Measurements from ENCODE around the gene MTR.
"Not testable (repeated sequence)": the region's sequence is repeated elsewhere in the genome, so short reads cannot be mapped to it uniquely, and the experiment has no call there.

MTR gene

DNA sequence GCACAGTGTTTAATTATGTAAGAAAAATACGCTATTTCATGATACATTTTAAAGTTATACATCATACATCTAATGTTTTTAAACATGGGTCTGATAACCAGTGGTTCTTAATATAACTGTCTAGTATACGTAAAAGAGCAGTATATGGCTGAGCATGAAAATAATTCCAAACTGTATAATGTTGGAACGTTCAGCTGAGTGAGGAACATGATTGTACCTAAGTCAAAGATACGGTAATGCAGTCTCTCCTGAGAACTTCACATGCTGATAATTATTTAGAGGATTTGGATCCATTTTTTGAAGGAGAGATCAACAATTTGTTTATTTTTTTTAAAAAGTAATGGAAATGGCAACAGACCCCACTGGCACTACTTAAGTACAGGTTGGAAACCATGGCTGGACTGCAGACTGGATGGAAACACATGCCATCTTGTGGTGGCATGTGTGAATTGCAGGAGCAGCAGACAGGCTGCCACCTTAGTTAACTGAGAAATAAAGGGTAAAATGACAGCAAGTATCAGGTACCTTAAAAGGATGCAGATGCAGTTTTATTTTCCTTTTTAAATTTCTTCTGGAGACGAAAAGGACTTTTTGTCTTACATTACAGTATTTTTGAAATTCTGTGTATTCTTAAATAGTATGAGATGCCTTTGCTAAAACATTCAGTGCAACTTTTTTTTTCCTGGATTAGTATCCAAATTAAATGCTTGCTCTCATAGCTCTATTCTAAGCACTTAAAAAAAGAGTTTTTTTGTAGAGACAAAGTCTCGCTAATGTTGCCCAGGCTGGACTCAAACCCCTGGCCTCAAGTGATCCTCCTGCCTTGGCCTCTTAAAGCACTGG is 73.8 kb downstream of the MTR start:
- peak; percentile 50 for DNase-seq

GRCh38 chr1:236869911-236870310 is 74.8 kb downstream of the MTR start:
- no peak for DNase-seq

DNA sequence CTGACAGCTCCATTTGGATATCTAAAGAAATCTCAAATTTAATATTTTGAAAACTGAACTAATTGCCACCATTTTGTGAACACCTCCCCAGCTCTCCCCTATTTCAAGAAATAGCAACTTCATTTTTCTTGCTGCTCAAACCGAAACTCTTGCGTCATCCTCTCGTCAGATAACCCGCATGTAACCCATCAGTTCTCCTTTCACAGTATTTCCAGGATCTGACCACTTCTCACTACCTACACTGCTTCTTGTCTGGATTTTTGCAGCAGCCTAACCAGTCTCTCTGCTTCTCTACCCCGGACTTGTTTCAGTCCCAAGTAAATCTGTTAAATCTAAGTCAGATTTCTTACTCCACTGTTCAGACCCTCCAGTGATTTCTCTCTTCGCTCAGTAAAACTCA is 75.6 kb downstream of the MTR start:
- no peak for DNase-seq

GRCh38 chr1:236872075-236872666 is 77.1 kb downstream of the MTR start:
- no peak for DNase-seq

GRCh38 chr1:236875975-236876374 is 80.9 kb downstream of the MTR start:
- DNase-seq, result peak; percentile 15

- DNase-seq, result no peak
Measured at GRCh38 chr1:236877661-236878060, 82.6 kb downstream of the MTR start.

GRCh38 chr1:236880209-236880608 is 85.1 kb downstream of the MTR start:
- no peak for DNase-seq

DNA sequence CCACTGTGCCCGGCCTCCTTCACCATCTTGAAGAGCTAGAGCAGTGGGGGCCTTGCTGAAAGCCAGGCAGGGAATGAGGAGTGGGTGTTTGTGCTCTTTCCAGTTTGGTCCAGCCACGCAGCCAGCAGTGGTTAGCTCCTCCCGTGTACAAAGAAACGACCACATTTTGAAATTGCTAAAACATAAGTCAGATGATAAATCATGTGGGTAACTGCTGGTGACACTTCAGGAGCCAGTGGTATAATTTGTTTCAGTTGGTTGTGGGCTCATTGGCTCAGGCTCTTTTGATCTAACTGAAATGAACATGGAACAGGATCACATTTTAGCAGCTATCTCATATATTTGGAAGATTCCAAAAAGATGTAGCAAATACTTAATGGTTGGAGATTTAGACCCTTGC is 87.6 kb downstream of the MTR start:
- DNase-seq, result peak; percentile 18

DNA sequence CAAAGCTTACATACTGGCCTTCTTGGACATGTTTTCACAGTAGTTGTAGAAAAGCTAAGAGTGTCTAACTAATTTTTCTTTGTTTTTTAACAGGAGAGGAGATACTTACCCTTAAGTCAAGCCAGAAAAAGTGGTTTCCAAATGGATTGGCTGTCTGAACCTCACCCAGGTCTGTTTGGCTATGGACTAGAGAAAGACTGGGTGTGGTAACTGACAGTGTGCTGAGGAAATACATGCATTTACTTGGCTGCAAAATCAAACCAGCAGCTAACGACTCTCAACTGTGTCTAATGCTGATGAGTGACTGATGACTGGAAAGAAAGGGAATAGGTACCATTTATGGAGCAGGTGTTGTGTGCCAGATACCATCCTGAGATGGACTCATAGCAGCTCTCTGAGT is 91.1 kb downstream of the MTR start:
- DNase-seq, result no peak

DNA sequence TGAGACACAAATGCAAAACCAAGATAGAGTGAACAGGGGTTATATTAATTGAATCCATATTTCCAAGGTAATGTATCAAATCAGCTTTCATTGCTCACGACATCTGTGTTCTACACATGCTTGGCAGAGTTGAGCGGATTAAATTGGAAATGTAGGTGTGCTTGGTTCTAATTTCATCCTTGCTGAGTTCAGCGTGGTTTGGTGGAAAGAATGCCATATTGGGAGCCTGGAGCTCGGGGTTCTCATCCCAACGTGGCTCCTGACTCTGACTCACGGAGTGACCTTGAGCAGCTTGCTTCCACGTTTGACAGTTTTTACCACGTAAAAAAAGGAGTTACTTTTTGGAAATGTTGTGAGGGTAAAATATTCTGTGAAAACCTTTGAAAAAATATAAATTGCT is 92.0 kb downstream of the MTR start:
- no peak for DNase-seq

GRCh38 chr1:236888126-236888525 is 93.0 kb downstream of the MTR start:
- DNase-seq, result no peak

- no peak for DNase-seq
Measured at GRCh38 chr1:236888903-236889302, 93.8 kb downstream of the MTR start.

DNA sequence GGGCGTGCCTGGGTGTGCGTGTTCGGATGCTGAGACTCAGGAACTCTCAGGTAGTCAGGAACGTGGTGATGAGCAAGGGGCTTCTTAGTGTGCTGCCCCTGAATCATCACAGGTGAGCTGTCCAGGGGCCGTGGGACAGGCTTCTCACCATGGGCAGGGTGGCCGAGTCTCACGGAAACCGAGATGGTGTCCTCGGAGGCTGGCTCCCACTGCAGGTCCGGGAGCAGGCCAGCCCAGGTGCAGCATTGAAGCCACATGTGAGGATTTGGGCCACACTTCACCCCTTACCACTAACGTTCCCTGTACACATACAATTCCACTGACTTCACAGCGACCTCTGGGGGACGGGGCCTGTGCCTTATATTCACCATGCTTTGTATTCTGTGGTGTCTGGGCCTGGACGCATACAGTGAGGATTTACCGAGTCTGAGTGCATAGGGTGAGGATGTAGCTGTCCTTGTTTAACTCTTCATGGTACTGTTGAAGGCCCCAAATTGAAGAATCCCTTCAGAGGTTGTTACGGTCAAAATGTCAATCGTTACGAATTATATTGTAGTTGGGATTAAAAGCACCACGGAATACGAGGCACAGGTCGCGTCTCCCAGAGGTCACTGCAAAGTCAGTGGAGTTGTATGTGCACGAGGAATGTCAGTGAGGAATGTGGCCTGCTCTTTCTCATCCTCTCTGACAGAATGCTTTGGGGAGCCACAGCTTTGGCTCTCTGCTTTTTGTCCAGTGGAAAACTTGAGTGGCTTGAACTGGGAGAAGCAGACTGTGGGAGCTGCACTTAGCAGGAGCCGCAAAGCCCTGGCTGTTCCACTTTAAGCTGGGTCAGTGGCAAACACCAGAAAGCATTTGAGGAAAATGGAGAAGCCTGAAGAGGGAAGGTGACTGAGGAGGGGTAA is 95.3 kb downstream of the MTR start:
- DNase-seq, result no peak

- DNase-seq, result peak; percentile 48
Measured at GRCh38 chr1:236893626-236894545, 98.8 kb downstream of the MTR start.

GRCh38 chr1:236895665-236896387 is 100.7 kb downstream of the MTR start:
- no peak for DNase-seq

- DNase-seq, result no peak
Measured at GRCh38 chr1:236896716-236897115, 101.6 kb downstream of the MTR start.

GRCh38 chr1:236904892-236905741 is 110.0 kb downstream of the MTR start:
- peak; percentile 88 for DNase-seq

DNA sequence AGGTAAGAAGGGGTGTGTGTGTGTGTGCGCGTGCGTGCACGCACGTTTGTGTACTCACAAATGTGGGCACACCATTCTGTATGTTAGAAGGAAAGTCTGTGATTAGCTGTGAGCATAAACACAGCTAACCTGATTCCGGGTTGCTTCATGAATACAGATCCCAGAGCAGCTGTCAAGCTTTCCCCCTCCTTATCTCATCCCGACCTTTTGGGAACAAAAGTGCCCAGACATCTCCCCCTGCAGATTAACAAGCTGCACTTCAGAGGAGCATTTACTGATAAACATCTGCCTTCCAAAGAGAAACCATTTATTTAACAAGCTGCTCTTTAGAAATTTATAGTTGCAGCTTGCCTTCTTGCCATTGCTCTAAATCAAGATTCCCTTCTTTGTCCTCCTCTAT is 112.1 kb downstream of the MTR start:
- no peak for DNase-seq

GRCh38 chr1:236908669-236909068 is 113.6 kb downstream of the MTR start:
- no peak for DNase-seq

DNA sequence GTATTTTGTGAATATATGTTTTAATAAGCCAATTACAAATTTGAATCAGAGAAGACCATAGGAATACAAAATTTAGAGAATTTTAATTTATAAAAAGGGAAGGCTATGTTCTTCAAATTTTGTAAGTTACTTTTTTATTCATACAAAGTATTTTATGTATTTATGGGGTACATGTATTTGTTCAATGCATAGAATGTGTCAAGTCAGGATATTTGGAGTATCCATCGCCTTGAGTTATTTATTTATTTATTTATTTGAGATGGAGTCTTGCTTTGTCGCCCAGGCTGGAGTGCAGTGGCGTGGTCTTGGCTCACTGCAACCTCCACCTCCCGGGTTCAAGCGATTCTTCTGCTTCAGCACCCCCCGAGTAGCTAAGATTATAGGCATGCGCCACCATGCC is 116.0 kb downstream of the MTR start:
- not testable (repeated sequence) for DNase-seq

Measured in fibroblast of skin of right quadriceps (primary cell).